Upper lobe of left lung (tissue), 6 donors: ENCODE data around the gene RYR3. TPM values are rescaled to one million over a fixed set of nuclear protein-coding genes. Genes with fewer than 3 reads are reported as not detected.

Experiments
- ATAC-seq, 2 donors: fragments of 200-7000 bp; cut with Tn5 transposase; one replicate each; pipeline ENCODE4 v1.9.1; 2022; ENCODE audit warnings: mild to moderate bottlenecking in 2 of 2, moderate library complexity in 2 of 2; ENCODE audit not compliant: low FRiP score in 2 of 2
- DNase-seq, 2 donors: peaks; one replicate each; pipeline ENCODE4 v3.0.0-alpha.2; 2019 to 2020
- H3K27ac ChIP-seq, 4 donors: fragments of 200-600 bp; sonication (generic); one replicate each; pipeline ENCODE4 v1.5.1; 2016 to 2019
- H3K27me3 ChIP-seq, 4 donors: fragments of 200-600 bp; sonication (generic); one replicate each; pipeline ENCODE4 v1.5.1; 2017 to 2019
- H3K36me3 ChIP-seq, 4 donors: fragments of 200-600 bp; sonication (generic); one replicate each; pipeline ENCODE4 v1.5.1; 2016 to 2019
- H3K4me1 ChIP-seq, 4 donors: fragments of 200-600 bp; sonication (generic); one replicate each; pipeline ENCODE4 v1.5.1; 2018 to 2019
- H3K4me3 ChIP-seq, 4 donors: fragments of 200-600 bp; sonication (generic); one replicate each; pipeline ENCODE4 v1.5.1; 2017 to 2019; ENCODE audit warnings: mild to moderate bottlenecking in 2 of 4, moderate library complexity in 1 of 4
- H3K9me3 ChIP-seq, 4 donors: fragments of 200-600 bp; sonication (generic); one replicate each; pipeline ENCODE4 v1.5.1; 2018 to 2019
- EP300 ChIP-seq, 4 donors: sonication (generic); formaldehyde crosslinking; IDR thresholded peaks; one replicate each; pipeline ENCODE4 v1.5.1; 2017; ENCODE audit warnings: antibody characterized with exemption in 4 of 4, control low read depth in 2 of 4
- POLR2A ChIP-seq, 4 donors: fragments of 450-650 bp; IDR thresholded peaks; one replicate each; pipeline ENCODE4 v1.5.1; 2016 to 2017; ENCODE audit warnings: antibody characterized with exemption in 4 of 4, mild to moderate bottlenecking in 2 of 4
- POLR2AphosphoS5 ChIP-seq, 2 donors: sonication (generic); formaldehyde crosslinking; IDR thresholded peaks; one replicate each; pipeline ENCODE4 v1.5.1; 2017; ENCODE audit warnings: antibody characterized with exemption in 2 of 2
- WGBS, 2 donors: methylation state at CpG; one replicate each; pipeline ENCODE4 v1.1.5; 2017 to 2018; 5-methylcytosine and 5-hydroxymethylcytosine counted together
- total RNA-seq, 6 donors: library from RNA; depleted of rRNA in 4 of 6; stranded (reverse); fragments of >200 nt in 4 of 6; gene quantifications; one replicate each; pipeline versions ENCODE4 v1.1.0 to v1.2.1, GENCODE V29; 2016 to 2021
- TF ChIP-seq, protein P1 (sequence below), 6 experiments: fragments of 450-650 bp in 4 of 6; fragments of 200-600 bp in 2 of 6; sonication (generic) in 2 of 6; IDR thresholded peaks; one replicate each; pipeline ENCODE4 v1.5.1; 2016 to 2019; ENCODE audit warnings: antibody characterized with exemption in 6 of 6
- donor health status: DM: no; HTN: no; CAD: no; lungs with moderate emphysema.
- donor health status: DM: no; HTN: yes; CAD: no; lungs with severe emphysema.

The RYR3 gene
- total RNA-seq, 6 donors from 2014 or later: under 0.01 to 0.34 (median 0.15) TPM

DNA sequence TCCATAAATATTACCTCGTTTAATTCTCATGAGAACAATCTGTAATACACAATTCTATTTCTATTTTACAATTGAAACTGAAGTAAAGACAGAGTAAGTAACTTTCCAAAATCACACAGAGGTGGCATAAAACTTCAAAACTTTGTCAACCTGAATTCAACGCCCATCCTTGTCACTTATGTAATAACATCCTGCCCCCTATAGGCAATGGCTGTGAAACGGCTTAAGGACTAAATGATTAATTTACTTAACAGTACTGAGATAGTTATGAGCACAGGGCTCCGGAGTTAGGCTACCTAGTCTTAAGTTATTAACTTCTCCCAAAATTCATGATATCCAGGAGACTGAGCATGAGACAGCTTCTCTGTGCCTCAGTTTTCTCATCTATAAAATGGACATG is 364.5 kb downstream of the RYR3 start:
- Histone ChIP-seq H3K36me3 (no peaks in the 10 kb centered on the region), H3K27ac (no peak overlapping the region), H3K9me3 (no peaks in the 10 kb centered on the region), H3K4me3 (no peak overlapping the region), H3K27me3 (no peaks in the 10 kb centered on the region), H3K4me1 (no peaks in the 10 kb centered on the region)
- TF ChIP-seq POLR2A (IDR thresholded peaks at IDR 0.05): no peak
- TF ChIP-seq, protein P1, sequence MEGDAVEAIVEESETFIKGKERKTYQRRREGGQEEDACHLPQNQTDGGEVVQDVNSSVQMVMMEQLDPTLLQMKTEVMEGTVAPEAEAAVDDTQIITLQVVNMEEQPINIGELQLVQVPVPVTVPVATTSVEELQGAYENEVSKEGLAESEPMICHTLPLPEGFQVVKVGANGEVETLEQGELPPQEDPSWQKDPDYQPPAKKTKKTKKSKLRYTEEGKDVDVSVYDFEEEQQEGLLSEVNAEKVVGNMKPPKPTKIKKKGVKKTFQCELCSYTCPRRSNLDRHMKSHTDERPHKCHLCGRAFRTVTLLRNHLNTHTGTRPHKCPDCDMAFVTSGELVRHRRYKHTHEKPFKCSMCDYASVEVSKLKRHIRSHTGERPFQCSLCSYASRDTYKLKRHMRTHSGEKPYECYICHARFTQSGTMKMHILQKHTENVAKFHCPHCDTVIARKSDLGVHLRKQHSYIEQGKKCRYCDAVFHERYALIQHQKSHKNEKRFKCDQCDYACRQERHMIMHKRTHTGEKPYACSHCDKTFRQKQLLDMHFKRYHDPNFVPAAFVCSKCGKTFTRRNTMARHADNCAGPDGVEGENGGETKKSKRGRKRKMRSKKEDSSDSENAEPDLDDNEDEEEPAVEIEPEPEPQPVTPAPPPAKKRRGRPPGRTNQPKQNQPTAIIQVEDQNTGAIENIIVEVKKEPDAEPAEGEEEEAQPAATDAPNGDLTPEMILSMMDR (IDR thresholded peaks at IDR 0.05): peak in 3 of 6 experiments; percentile 28 to 33 (median 32)
- DNase-seq (no peak), ATAC-seq (peak in 1 of 2 donors; percentile 36)
- WGBS, 2 donors: 14 to 17% methylated on average over 4 of the region's 4 CpGs

DNA sequence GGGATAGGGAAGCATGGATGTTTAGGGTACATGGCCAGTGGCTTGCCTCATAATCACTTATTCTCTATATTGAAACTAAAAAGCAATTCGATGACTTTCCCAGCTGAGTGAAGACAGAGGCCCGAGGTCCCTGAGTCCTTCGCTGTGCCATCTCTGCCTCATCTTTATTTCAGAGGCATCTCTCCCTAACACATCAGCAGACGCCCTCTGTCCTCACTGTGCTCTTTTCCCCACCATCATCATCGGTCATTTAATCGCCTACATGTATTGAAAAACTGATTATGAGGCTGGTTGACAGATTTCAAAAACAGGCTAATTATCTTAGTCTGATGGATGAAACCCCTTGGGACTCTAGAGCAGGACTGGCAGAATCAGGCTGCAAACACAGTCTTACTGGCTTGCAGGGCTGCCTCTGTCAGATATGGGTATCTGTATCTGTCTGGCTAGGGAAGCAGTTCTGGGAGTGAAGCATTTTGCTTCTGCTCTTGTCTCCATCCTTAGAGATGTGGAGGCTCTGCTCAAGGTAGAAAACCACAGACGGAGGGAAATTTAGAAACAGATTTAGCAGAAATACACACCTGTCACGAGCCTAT is 366.6 kb downstream of the RYR3 start:
- Histone ChIP-seq H3K27ac (no peak overlapping the region), H3K4me1 (no peaks in the 10 kb centered on the region), H3K4me3 (no peak overlapping the region), H3K36me3 (no peaks in the 10 kb centered on the region), H3K9me3 (no peaks in the 10 kb centered on the region), H3K27me3 (no peaks in the 10 kb centered on the region)
- TF ChIP-seq POLR2AphosphoS5 (IDR thresholded peaks at IDR 0.05): no peak
- TF ChIP-seq EP300 (IDR thresholded peaks at IDR 0.05): no peak
- no peak for TF ChIP-seq POLR2A (IDR thresholded peaks at IDR 0.05)
- TF ChIP-seq, protein P1 (IDR thresholded peaks at IDR 0.05): no peak
- DNase-seq (no peak), ATAC-seq (no peak)
- WGBS, 2 donors: 75 to 85% methylated on average over 8 of the region's 8 CpGs

DNA sequence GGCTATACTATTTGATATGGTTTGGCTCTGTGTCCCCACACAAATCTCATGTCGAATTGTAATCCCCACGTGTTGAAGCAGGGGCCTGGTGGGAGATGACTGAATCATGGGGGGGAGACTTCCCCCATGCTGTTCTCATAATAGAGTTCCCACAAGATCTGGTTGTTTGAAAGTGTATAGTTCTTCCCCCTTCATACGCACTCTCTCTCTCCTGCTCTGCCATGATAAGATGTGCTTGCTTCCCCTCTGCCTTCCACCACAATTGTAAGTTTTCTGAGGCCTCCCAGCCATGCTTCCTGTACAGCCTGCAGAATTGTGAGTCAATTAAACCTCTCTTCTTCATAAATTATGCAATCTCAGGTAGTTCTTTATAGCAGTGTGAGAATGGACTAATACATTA is 367.4 kb downstream of the RYR3 start:
- 38 to 56% methylated on average over 3 of the region's 3 CpGs for WGBS, 2 donors
- H3K4me3 ChIP-seq: no peak overlapping the region
- ATAC-seq (no peak), DNase-seq (no peak)
- H3K36me3 ChIP-seq: no peaks in the 10 kb centered on the region
- H3K27ac ChIP-seq: no peak overlapping the region
- H3K9me3 ChIP-seq: no peaks in the 10 kb centered on the region
- no peaks in the 10 kb centered on the region for H3K27me3 ChIP-seq
- no peaks in the 10 kb centered on the region for H3K4me1 ChIP-seq
- TF ChIP-seq EP300 (IDR thresholded peaks at IDR 0.05) (no peak), POLR2AphosphoS5 (IDR thresholded peaks at IDR 0.05) (no peak), POLR2A (IDR thresholded peaks at IDR 0.05) (no peak)
- TF ChIP-seq, protein P1 (IDR thresholded peaks at IDR 0.05): no peak

DNA sequence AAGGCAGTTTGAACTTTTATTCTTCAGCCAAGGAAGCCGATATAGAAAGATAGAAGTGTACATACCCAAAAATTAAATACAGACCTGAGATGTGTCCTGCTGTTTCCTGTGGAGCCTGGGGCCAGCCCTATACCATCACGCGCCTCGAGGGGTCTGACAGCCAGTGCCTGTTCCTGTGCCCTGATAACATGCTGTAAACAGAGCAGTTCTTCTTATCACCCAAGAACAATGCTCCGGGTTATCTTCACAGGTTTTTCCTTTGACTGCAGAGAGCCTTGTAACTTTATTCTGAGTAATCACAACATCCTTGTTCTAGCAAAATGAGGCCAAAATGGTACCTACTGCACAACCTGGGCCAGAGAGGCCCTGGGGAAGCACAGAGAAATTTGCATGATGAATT is 367.8 kb downstream of the RYR3 start:
- 45 to 68% methylated on average over 5 of the region's 5 CpGs for WGBS, 2 donors
- DNase-seq (no peak), ATAC-seq (no peak)
- H3K9me3 ChIP-seq: no peaks in the 10 kb centered on the region
- no peak overlapping the region for H3K27ac ChIP-seq
- H3K27me3 ChIP-seq: no peaks in the 10 kb centered on the region
- no peaks in the 10 kb centered on the region for H3K36me3 ChIP-seq
- TF ChIP-seq EP300 (IDR thresholded peaks at IDR 0.05) (no peak), POLR2A (IDR thresholded peaks at IDR 0.05) (no peak), POLR2AphosphoS5 (IDR thresholded peaks at IDR 0.05) (no peak)
- TF ChIP-seq, protein P1 (IDR thresholded peaks at IDR 0.05): no peak
- H3K4me3 ChIP-seq: no peak overlapping the region
- H3K4me1 ChIP-seq: no peaks in the 10 kb centered on the region

DNA sequence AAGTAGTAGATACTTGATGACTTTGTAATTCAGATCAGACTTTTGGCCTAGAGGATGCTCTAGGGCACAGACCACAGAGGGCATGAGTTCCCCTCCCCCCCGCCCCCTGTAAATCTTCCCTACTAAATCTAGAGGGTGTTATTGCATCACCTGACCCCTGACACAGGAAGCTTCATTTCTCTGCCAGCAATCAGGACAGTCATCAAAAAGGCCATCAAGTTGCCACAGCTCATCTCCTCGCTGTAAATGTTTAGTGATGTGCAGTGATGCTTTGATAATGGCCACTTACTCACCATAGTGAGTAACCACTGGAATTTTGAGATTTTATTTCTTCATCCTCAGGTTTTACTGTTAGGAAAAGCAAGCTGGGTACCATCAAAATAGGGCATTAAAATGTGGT is 368.3 kb downstream of the RYR3 start:
- H3K27ac ChIP-seq: no peak overlapping the region
- ATAC-seq (no peak), DNase-seq (no peak)
- H3K9me3 ChIP-seq: no peaks in the 10 kb centered on the region
- H3K27me3 ChIP-seq: no peaks in the 10 kb centered on the region
- no peaks in the 10 kb centered on the region for H3K4me1 ChIP-seq
- TF ChIP-seq EP300 (IDR thresholded peaks at IDR 0.05) (no peak), POLR2A (IDR thresholded peaks at IDR 0.05) (no peak), POLR2AphosphoS5 (IDR thresholded peaks at IDR 0.05) (no peak)
- TF ChIP-seq, protein P1 (IDR thresholded peaks at IDR 0.05): no peak
- WGBS, 2 donors: 62 to 71% methylated on average over 2 of the region's 2 CpGs
- H3K4me3 ChIP-seq: no peak overlapping the region
- H3K36me3 ChIP-seq: no peaks in the 10 kb centered on the region
